Measurements from ENCODE around the gene KCNJ5. TPM values are rescaled to one million over a fixed set of nuclear protein-coding genes. Genes with fewer than 3 reads are reported as not detected.
A peak's percentile ranks its signal among the peaks of the same experiment; 100 is the strongest.

Gene KCNJ5
- total RNA-seq, 1 donor from 2014 or later = not detected

GRCh38 chr11:128891913-128892398 is 800 bp downstream of the KCNJ5 start:
- Mint-ChIP-seq H3K36me3 (ENCODE audit: low read depth) (no peaks in the 10 kb centered on the region), H3K4me3 (peak overlapping the region; percentile 22), H3K9me3 (no peaks in the 10 kb centered on the region), H3K27me3 (ENCODE audit: insufficient read depth) (peaks cover 59% of the 10 kb centered on the region), H3K27ac (no peak overlapping the region), H3K4me1 (ENCODE audit: low read depth) (peaks cover 6% of the 10 kb centered on the region)
- no peak for DNase-seq (ENCODE audit: low spot score)
- intact Hi-C loops (cut with micrococcal nuclease) = no loop called here

GRCh38 chr11:128892866-128893565 is 1.9 kb downstream of the KCNJ5 start:
- Mint-ChIP-seq H3K36me3 (ENCODE audit: low read depth) (no peaks in the 10 kb centered on the region), H3K9me3 (no peaks in the 10 kb centered on the region), H3K4me1 (ENCODE audit: low read depth) (peaks cover 6% of the 10 kb centered on the region), H3K27me3 (ENCODE audit: insufficient read depth) (peaks cover 60% of the 10 kb centered on the region), H3K4me3 (no peak overlapping the region), H3K27ac (no peak overlapping the region)
- DNase-seq (ENCODE audit: low spot score) = no peak
- intact Hi-C loops (cut with micrococcal nuclease) = no loop called here

DNA sequence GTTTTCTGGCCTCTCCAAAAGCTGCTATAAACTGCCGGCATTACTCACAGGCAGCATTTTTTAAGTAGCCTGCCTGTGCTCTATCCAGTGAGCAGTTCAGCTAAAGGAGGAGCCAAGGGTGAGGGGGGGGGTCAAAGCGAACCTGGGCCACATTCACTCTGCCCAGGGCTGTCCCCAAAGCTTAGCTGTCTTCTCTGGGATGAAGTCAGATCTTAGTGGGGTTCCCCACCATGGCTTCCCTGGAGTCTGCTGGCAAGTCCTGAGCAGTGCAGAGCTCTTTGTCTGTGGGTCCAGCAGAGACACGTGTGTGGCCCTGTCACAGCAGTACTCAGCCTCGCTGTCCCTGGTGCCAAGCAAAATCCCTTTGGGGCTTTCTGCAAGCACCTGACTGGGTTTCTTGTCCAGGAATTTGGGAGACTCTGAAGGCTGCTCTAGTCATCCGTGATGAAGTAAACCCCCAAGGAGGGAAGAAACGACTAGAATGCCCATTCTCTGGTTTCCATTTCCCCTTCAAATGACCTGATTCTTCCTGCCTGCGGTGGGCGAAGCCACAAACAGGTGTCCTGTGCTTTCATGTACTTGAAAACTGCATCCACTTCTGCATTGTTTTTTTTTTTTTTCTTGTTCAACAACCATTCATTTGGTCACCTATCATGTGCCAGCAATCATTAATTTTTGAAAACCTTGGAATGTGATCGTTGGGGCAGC is 2.6 kb downstream of the KCNJ5 start:
- intact Hi-C loops (cut with micrococcal nuclease) = no loop called here
- Mint-ChIP-seq H3K4me3 (no peak overlapping the region), H3K9me3 (no peaks in the 10 kb centered on the region), H3K27me3 (ENCODE audit: insufficient read depth) (peaks cover 58% of the 10 kb centered on the region), H3K4me1 (ENCODE audit: low read depth) (peaks cover 6% of the 10 kb centered on the region), H3K27ac (no peak overlapping the region), H3K36me3 (ENCODE audit: low read depth) (no peaks in the 10 kb centered on the region)
- DNase-seq (ENCODE audit: low spot score) = no peak

DNA sequence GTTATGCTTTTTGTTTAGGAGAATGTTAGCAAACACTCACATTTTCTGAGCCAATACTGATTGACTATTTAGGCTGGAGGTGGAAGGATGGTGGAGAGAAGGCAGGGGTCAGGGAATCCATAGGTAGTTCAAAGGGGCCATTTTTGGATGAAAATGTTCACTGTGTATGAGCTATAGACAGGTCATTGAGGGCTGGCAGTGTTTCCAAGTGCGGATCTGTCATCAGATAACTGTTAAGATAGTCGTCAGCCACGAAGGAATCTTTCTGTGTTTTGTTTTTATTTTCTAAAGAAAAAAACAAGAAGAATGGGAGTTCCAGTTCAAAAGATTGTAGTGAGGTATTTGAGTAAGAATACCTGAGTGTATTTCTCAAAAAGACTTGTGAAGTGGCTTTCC is 3.1 kb downstream of the KCNJ5 start:
- intact Hi-C loops (cut with micrococcal nuclease) = no loop called here
- Mint-ChIP-seq H3K36me3 (ENCODE audit: low read depth) (no peaks in the 10 kb centered on the region), H3K27me3 (ENCODE audit: insufficient read depth) (peaks cover 59% of the 10 kb centered on the region), H3K9me3 (no peaks in the 10 kb centered on the region), H3K27ac (no peak overlapping the region), H3K4me1 (ENCODE audit: low read depth) (peaks cover 6% of the 10 kb centered on the region), H3K4me3 (no peak overlapping the region)
- no peak for DNase-seq (ENCODE audit: low spot score)

DNA sequence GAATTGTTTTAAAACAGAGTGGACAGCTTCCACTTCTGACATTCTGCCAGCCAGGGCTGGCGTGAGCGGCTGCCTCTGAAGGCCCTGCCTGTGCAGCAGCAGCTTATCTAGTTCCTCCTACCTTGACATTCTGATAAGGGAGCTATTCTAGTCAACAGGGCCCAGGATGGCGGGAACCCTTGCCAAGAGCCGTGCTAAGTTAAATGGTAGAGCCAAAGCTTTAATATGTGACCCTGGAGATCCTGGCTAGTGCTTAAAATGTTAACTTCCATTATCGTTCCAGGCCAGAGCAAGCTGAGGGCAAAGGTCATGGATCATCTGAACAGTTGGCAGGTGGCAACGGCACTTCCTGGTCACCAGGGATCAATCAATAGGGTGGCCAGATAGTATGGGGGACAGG is 3.5 kb downstream of the KCNJ5 start:
- Mint-ChIP-seq H3K9me3 (no peaks in the 10 kb centered on the region), H3K4me3 (no peak overlapping the region), H3K36me3 (ENCODE audit: low read depth) (no peaks in the 10 kb centered on the region), H3K27ac (no peak overlapping the region), H3K4me1 (ENCODE audit: low read depth) (peaks cover 6% of the 10 kb centered on the region), H3K27me3 (ENCODE audit: insufficient read depth) (peaks cover 55% of the 10 kb centered on the region)
- DNase-seq (ENCODE audit: low spot score) = no peak
- intact Hi-C loops (cut with micrococcal nuclease) = no loop called here

GRCh38 chr11:128895526-128895925 is 4.4 kb downstream of the KCNJ5 start:
- Mint-ChIP-seq H3K27ac (no peak overlapping the region), H3K4me1 (ENCODE audit: low read depth) (peaks cover 6% of the 10 kb centered on the region), H3K4me3 (no peak overlapping the region), H3K27me3 (ENCODE audit: insufficient read depth) (peaks cover 55% of the 10 kb centered on the region), H3K9me3 (no peaks in the 10 kb centered on the region), H3K36me3 (ENCODE audit: low read depth) (no peaks in the 10 kb centered on the region)
- intact Hi-C loops (cut with micrococcal nuclease) = no loop called here
- no peak for DNase-seq (ENCODE audit: low spot score)

- Mint-ChIP-seq H3K36me3 (ENCODE audit: low read depth) (no peaks in the 10 kb centered on the region), H3K27ac (no peak overlapping the region), H3K4me1 (ENCODE audit: low read depth) (peaks cover 6% of the 10 kb centered on the region), H3K4me3 (no peak overlapping the region), H3K27me3 (ENCODE audit: insufficient read depth) (peaks cover 51% of the 10 kb centered on the region), H3K9me3 (no peaks in the 10 kb centered on the region)
- intact Hi-C loops (cut with micrococcal nuclease) = no loop called here
- DNase-seq (ENCODE audit: low spot score) = no peak
Observed at GRCh38 chr11:128896356-128896755, 5.2 kb downstream of the KCNJ5 start.

GRCh38 chr11:128897826-128898225 is 6.7 kb downstream of the KCNJ5 start:
- H3K9me3 Mint-ChIP-seq = no peaks in the 10 kb centered on the region
- H3K27me3 Mint-ChIP-seq (ENCODE audit: insufficient read depth) = peaks cover 43% of the 10 kb centered on the region
- no peak overlapping the region for H3K4me3 Mint-ChIP-seq
- DNase-seq (ENCODE audit: low spot score) = no peak
- intact Hi-C loops (cut with micrococcal nuclease) = no loop called here
- peaks cover 6% of the 10 kb centered on the region for H3K4me1 Mint-ChIP-seq (ENCODE audit: low read depth)
- no peaks in the 10 kb centered on the region for H3K36me3 Mint-ChIP-seq (ENCODE audit: low read depth)
- no peak overlapping the region for H3K27ac Mint-ChIP-seq

DNA sequence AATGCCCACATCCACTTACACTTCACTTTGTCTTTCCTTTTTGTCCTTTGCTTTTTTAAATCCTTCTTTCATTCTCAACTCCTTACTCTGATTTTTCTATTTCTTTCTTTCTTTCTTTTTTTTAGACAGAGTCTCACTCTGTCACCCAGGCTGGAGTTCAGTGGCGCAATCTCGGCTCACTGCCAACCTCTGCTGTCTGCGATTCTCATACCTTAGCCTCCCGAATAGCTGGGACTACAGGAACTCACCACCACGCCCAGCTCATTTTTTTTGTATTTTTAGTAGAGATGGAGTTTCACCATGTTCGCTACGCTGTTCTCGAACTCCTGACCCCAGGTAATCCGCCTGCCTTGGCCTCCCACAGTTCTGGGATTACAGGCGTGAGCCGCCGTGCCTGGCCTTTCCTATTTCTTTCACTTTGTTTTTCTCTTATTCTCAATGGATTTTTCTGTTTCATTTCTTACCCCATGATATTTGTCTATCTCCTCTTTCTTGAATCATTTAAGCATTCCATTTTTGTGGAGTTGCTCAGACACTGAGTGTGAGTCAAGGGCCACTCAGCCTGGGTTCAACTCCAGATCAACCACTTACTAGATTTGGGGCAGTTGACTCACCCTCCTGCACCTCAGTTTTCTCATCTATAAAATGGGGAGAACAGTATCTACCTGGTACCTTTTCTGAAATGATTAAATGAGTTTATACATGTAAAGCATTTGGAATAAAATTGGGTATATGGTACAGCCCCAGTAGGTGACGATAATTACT is 7.6 kb downstream of the KCNJ5 start:
- DNase-seq (ENCODE audit: low spot score) = no peak
- H3K27ac Mint-ChIP-seq = no peak overlapping the region
- H3K4me3 Mint-ChIP-seq = no peak overlapping the region
- peaks cover 48% of the 10 kb centered on the region for H3K27me3 Mint-ChIP-seq (ENCODE audit: insufficient read depth)
- H3K36me3 Mint-ChIP-seq (ENCODE audit: low read depth) = no peaks in the 10 kb centered on the region
- H3K9me3 Mint-ChIP-seq = no peaks in the 10 kb centered on the region
- intact Hi-C loops (cut with micrococcal nuclease) = no loop called here
- peaks cover 5% of the 10 kb centered on the region for H3K4me1 Mint-ChIP-seq (ENCODE audit: low read depth)

DNA sequence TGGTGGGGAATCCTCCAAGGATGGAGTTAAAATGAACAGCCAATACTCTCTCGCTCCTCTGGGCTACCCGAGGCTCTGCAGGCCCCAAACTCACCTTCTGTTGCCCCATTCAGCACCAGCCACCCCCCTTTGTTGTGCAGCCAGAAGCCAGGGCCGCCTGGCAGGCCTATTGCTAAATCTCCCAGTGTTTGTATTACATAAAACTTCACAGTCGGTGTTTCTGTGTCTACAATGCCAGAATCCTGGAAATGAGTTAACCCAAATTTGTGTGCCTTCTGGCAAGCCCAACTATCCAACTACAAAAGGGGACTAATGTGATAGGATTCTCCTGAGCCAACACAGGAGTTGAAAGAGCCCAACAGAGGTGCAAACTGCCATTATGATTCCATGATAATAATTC is 9.3 kb downstream of the KCNJ5 start:
- intact Hi-C loops (cut with micrococcal nuclease) = no loop called here
- no peaks in the 10 kb centered on the region for H3K36me3 Mint-ChIP-seq (ENCODE audit: low read depth)
- H3K9me3 Mint-ChIP-seq = no peaks in the 10 kb centered on the region
- no peak overlapping the region for H3K27ac Mint-ChIP-seq
- no peak overlapping the region for H3K4me3 Mint-ChIP-seq
- DNase-seq (ENCODE audit: low spot score) = no peak
- H3K27me3 Mint-ChIP-seq (ENCODE audit: insufficient read depth) = peaks cover 55% of the 10 kb centered on the region
- peaks cover 6% of the 10 kb centered on the region for H3K4me1 Mint-ChIP-seq (ENCODE audit: low read depth)

GRCh38 chr11:128901653-128902514 is 10.7 kb downstream of the KCNJ5 start:
- intact Hi-C loops (cut with micrococcal nuclease) = no loop called here
- Mint-ChIP-seq H3K36me3 (ENCODE audit: low read depth) (no peaks in the 10 kb centered on the region), H3K4me3 (no peak overlapping the region), H3K9me3 (no peaks in the 10 kb centered on the region), H3K4me1 (ENCODE audit: low read depth) (peaks cover 14% of the 10 kb centered on the region), H3K27ac (no peak overlapping the region), H3K27me3 (ENCODE audit: insufficient read depth) (peaks cover 57% of the 10 kb centered on the region)
- DNase-seq (ENCODE audit: low spot score) = no peak

- DNase-seq (ENCODE audit: low spot score) = no peak
- no peaks in the 10 kb centered on the region for H3K36me3 Mint-ChIP-seq (ENCODE audit: low read depth)
- intact Hi-C loops (cut with micrococcal nuclease) = no loop called here
- H3K27ac Mint-ChIP-seq = no peak overlapping the region
- H3K27me3 Mint-ChIP-seq (ENCODE audit: insufficient read depth) = peaks cover 60% of the 10 kb centered on the region
- H3K9me3 Mint-ChIP-seq = no peaks in the 10 kb centered on the region
- peaks cover 14% of the 10 kb centered on the region for H3K4me1 Mint-ChIP-seq (ENCODE audit: low read depth)
- H3K4me3 Mint-ChIP-seq = no peak overlapping the region
Observed at GRCh38 chr11:128902515-128903066, 11.4 kb downstream of the KCNJ5 start.

All from activated T-helper 1 cell treated with anti-CD3 and anti-CD28 coated beads, Interleukin-12 subunit alpha, Interleukin-12 subunit beta, Interleukin-2, Interleukin-4 antibody, amounts not matched to agents 30 ng/mL and 10 ng/mL and 1 ng/mL, durations not matched to agents 14 hours and 24 hours and 36 hours (primary cell).